CD14-positive monocyte (primary cell): ENCODE results near the gene VIPR1. TPM values are rescaled to one million over a fixed set of nuclear protein-coding genes. Genes with fewer than 3 reads are reported as not detected.
A peak's percentile ranks its signal among the peaks of the same experiment; 100 is the strongest.

ENCODE experiments used
- DNase-seq, 3 donors: peaks; one replicate each; pipeline ENCODE4 v3.0.0-alpha.2; 2011 to 2022
- H2AFZ ChIP-seq: 2 replicates; pipeline ENCODE4 v1.6.0; 2012; ENCODE audit warnings: mild to moderate bottlenecking, low read depth, low read length, inconsistent platforms; ENCODE audit not compliant: insufficient read depth, poor library complexity, severe bottlenecking
- H3K27ac ChIP-seq, 2 donors: 1 replicate in 1 of 2; 2 replicates in 1 of 2; pipeline ENCODE4 v1.5.1; 2012 to 2013; ENCODE audit warnings: low read length in 2 of 2, control low read depth in 1 of 2, inconsistent platforms in 1 of 2, low read depth in 1 of 2, mild to moderate bottlenecking in 1 of 2
- H3K27me3 ChIP-seq, 2 donors: one replicate each; pipeline versions ENCODE4 v1.6.0 to v1.6.1; 2011 to 2013; ENCODE audit warnings: low read length in 2 of 2; ENCODE audit not compliant: control insufficient read depth in 2 of 2, insufficient read depth in 2 of 2
- H3K36me3 ChIP-seq, 2 donors: replicated peaks in 1 of 2; 1 replicate in 1 of 2; 2 replicates in 1 of 2; pipeline versions ENCODE4 v1.5.1 to v1.6.1; 2012 to 2013; ENCODE audit warnings: low read length in 2 of 2, control low read depth in 1 of 2, inconsistent platforms in 1 of 2, mild to moderate bottlenecking in 1 of 2; ENCODE audit not compliant: insufficient read depth in 2 of 2, control insufficient read depth in 1 of 2
- H3K4me1 ChIP-seq, 2 donors: 1 replicate in 1 of 2; 2 replicates in 1 of 2; pipeline versions ENCODE4 v1.5.1 to v1.6.1; 2012 to 2013; ENCODE audit warnings: low read length in 2 of 2, control low read depth in 1 of 2, inconsistent platforms in 1 of 2, mild to moderate bottlenecking in 1 of 2, moderate library complexity in 1 of 2; ENCODE audit not compliant: insufficient read depth in 2 of 2, control insufficient read depth in 1 of 2
- H3K4me2 ChIP-seq: replicated peaks from 2 replicates; pipeline ENCODE3; 2012; ENCODE audit warnings: low read length, moderate library complexity, mild to moderate bottlenecking; ENCODE audit not compliant: poor library complexity, severe bottlenecking; ENCODE audit errors: extremely low read depth
- H3K4me3 ChIP-seq, 3 experiments: fragments of 200-600 bp in 1 of 3; sonication (generic) in 1 of 3; replicated peaks in 1 of 3; 1 replicate in 2 of 3; 2 replicates in 1 of 3; pipeline ENCODE4 v1.5.1; 2011 to 2013; ENCODE audit warnings: low read length in 3 of 3, mild to moderate bottlenecking in 3 of 3, control low read depth in 2 of 3, low read depth in 2 of 3, inconsistent platforms in 1 of 3, moderate library complexity in 1 of 3
- H3K79me2 ChIP-seq: 2 replicates; pipeline ENCODE4 v1.6.0; 2012; ENCODE audit warnings: mild to moderate bottlenecking, control low read depth, inconsistent platforms, low read length, moderate library complexity; ENCODE audit not compliant: insufficient read depth
- H3K9ac ChIP-seq: 2 replicates; pipeline ENCODE4 v1.6.0; 2017; ENCODE audit warnings: low read length, mild to moderate bottlenecking; ENCODE audit not compliant: insufficient read depth, poor library complexity, severe bottlenecking
- H3K9me3 ChIP-seq, 2 donors: replicated peaks in 1 of 2; 1 replicate in 1 of 2; 2 replicates in 1 of 2; pipeline versions ENCODE4 v1.5.1 to v1.6.1; 2012 to 2013; ENCODE audit warnings: low read length in 2 of 2, control low read depth in 1 of 2; ENCODE audit not compliant: control insufficient read depth in 1 of 2, insufficient read depth in 1 of 2
- H4K20me1 ChIP-seq: 2 replicates; pipeline ENCODE4 v1.6.0; 2012; ENCODE audit warnings: mild to moderate bottlenecking, low read length, control low read depth, moderate library complexity; ENCODE audit not compliant: insufficient read depth
- H3K27ac Mint-ChIP-seq, 7 donors: one replicate each; pipeline ENCODE4 v1.8.0; 2020; ENCODE audit warnings: mild to moderate bottlenecking in 7 of 7, mixed read lengths in 7 of 7, moderate library complexity in 6 of 7, inconsistent platforms in 2 of 7
- H3K27me3 Mint-ChIP-seq, 3 donors: one replicate each; pipeline ENCODE4 v1.8.0; 2021 to 2022; ENCODE audit warnings: low read depth in 3 of 3, mild to moderate bottlenecking in 3 of 3, mixed read lengths in 3 of 3, moderate library complexity in 3 of 3, inconsistent platforms in 1 of 3
- H3K36me3 Mint-ChIP-seq, 2 donors: one replicate each; pipeline ENCODE4 v1.8.0; 2020; ENCODE audit warnings: mixed read lengths in 2 of 2, inconsistent platforms in 1 of 2, mild to moderate bottlenecking in 1 of 2
- H3K4me1 Mint-ChIP-seq: one replicate; pipeline ENCODE4 v1.8.0; 2020; ENCODE audit warnings: mild to moderate bottlenecking, mixed read lengths
- H3K4me3 Mint-ChIP-seq, 2 donors: one replicate each; pipeline ENCODE4 v1.8.0; 2020; ENCODE audit warnings: mild to moderate bottlenecking in 2 of 2, mixed read lengths in 2 of 2, moderate library complexity in 1 of 2
- H3K9me3 Mint-ChIP-seq, 7 donors: one replicate each; pipeline ENCODE4 v1.8.0; 2020 to 2022; ENCODE audit warnings: mixed read lengths in 7 of 7, mild to moderate bottlenecking in 6 of 7, moderate library complexity in 6 of 7, inconsistent platforms in 2 of 7
- WGBS: methylation state at CpG from one replicate; pipeline ENCODE4 v1.1.5; 2013; ENCODE audit warnings: missing lambda C conversion rate; ENCODE audit not compliant: insufficient coverage; 5-methylcytosine and 5-hydroxymethylcytosine counted together
- intact Hi-C, 2 donors: fragments of 100-400 bp; cut with micrococcal nuclease; formaldehyde crosslinking; loops; one replicate each; pipeline versions ENCODE4 v1.15.0 to v1.15.1; 2023
- polyA plus RNA-seq, 3 donors: library from polyadenylated mRNA; depleted of rRNA in 1 of 3; unstranded in 2 of 3; stranded (reverse) in 1 of 3; fragments of 300-500 nt in 2 of 3; fragments of >200 nt in 1 of 3; fragmentation: Illumina TruSeq in 2 of 3; gene quantifications; 1 replicate in 2 of 3; 2 replicates in 1 of 3; pipeline ENCODE4 v1.2.3, GENCODE V29; 2012 to 2021
- TF ChIP-seq, protein P1 (sequence below): fragments of 200-600 bp; IDR thresholded peaks from one replicate; pipeline ENCODE4 v1.8.0; 2022; ENCODE audit warnings: antibody characterized with exemption, mild to moderate bottlenecking

Gene VIPR1
- polyA plus RNA-seq, 3 donors, result 15.5 to 80.9 (median 16.0) TPM

- no peaks in the 10 kb centered on the region for H4K20me1 ChIP-seq
- Mint-ChIP-seq H3K9me3 (no peaks in the 10 kb centered on the region), H3K4me1 (peaks cover 16% of the 10 kb centered on the region), H3K4me3 (no peak overlapping the region), H3K27ac (no peak overlapping the region), H3K36me3 (no peaks in the 10 kb centered on the region), H3K27me3 (peaks cover 8 to 21% (median 18%) of the 10 kb centered on the region in 3 donors)
- H3K4me1 ChIP-seq, result peaks cover 18% of the 10 kb centered on the region in 2 donors
- TF ChIP-seq, protein P1, sequence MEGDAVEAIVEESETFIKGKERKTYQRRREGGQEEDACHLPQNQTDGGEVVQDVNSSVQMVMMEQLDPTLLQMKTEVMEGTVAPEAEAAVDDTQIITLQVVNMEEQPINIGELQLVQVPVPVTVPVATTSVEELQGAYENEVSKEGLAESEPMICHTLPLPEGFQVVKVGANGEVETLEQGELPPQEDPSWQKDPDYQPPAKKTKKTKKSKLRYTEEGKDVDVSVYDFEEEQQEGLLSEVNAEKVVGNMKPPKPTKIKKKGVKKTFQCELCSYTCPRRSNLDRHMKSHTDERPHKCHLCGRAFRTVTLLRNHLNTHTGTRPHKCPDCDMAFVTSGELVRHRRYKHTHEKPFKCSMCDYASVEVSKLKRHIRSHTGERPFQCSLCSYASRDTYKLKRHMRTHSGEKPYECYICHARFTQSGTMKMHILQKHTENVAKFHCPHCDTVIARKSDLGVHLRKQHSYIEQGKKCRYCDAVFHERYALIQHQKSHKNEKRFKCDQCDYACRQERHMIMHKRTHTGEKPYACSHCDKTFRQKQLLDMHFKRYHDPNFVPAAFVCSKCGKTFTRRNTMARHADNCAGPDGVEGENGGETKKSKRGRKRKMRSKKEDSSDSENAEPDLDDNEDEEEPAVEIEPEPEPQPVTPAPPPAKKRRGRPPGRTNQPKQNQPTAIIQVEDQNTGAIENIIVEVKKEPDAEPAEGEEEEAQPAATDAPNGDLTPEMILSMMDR, result no peak
- no peak overlapping the region for H3K4me2 ChIP-seq
- intact Hi-C loops, result no loop called here
- no peak overlapping the region for H3K27ac ChIP-seq
- H3K4me3 ChIP-seq, result no peak overlapping the region
- H2AFZ ChIP-seq, result no peak overlapping the region
- H3K79me2 ChIP-seq, result no peaks in the 10 kb centered on the region
- H3K9me3 ChIP-seq, result no peaks in the 10 kb centered on the region
- no peaks in the 10 kb centered on the region for H3K36me3 ChIP-seq
- no peak overlapping the region for H3K9ac ChIP-seq
- H3K27me3 ChIP-seq, result no peaks in the 10 kb centered on the region
- WGBS, result 71% methylated on average over 1 of the region's 2 CpGs
- no peak for DNase-seq
Observed at GRCh38 chr3:42472555-42472954, 29.9 kb upstream of the VIPR1 start.

DNA sequence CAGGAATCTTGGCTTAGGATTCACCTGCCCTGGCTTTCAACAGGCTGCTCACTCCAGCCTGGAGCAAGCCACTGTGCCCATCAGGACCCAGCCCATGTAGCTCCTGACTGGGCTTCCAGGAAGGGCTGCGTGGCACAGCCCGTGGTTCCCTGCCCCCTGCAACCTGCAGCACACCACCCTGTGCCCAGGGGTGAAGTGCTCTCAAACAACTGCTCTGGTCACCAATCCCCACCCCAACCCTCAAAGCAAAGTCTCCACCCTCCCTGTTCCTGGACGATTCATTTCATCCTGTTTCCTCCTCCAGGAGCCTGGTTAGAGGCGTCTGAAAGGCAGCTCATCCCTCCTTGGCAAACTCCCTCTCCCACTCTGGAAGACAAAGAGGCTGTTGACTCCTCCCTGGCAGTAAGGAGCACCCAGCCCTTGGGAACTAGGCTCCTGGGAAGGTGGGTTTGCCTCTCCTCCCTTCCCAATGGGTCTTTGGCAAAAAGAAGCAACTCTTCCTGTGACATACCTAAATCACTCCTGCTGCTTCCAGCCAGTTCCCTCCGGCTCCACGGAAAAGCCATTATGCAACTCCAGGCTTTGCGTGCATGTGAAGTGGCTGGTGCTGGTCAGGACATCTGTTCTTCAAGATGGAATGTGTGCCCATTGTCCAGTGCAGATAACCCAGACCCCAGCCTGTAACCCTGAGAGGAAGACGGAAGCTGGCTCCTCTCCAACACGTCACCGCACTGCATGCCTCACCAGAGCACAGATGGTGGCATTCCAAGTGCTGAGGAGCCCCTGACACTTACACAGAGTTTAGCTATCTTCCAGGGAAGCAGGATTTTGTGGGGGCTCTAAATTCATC lies 29.1 kb upstream of the VIPR1 start:
- H3K27ac Mint-ChIP-seq, result peak overlapping the region in 1 of 7 donors; percentile 51
- H3K27me3 Mint-ChIP-seq, result peaks cover 8 to 21% (median 18%) of the 10 kb centered on the region in 3 donors
- Histone ChIP-seq H3K36me3 (no peaks in the 10 kb centered on the region), H3K4me3 (no peak overlapping the region), H3K27me3 (no peaks in the 10 kb centered on the region), H3K9me3 (no peaks in the 10 kb centered on the region), H4K20me1 (no peaks in the 10 kb centered on the region), H3K4me2 (no peak overlapping the region), H2AFZ (no peak overlapping the region), H3K9ac (no peak overlapping the region), H3K79me2 (no peaks in the 10 kb centered on the region), H3K27ac (no peak overlapping the region), H3K4me1 (peaks cover 21 to 23% of the 10 kb centered on the region in 2 donors)
- peak overlapping the region in 1 of 2 donors; percentile 50 for H3K4me3 Mint-ChIP-seq
- intact Hi-C loops, result no loop called here
- DNase-seq, result no peak
- H3K9me3 Mint-ChIP-seq, result no peaks in the 10 kb centered on the region
- H3K36me3 Mint-ChIP-seq, result no peaks in the 10 kb centered on the region
- 71% methylated on average over 10 of the region's 10 CpGs for WGBS
- TF ChIP-seq, protein P1, result no peak
- peaks cover 16% of the 10 kb centered on the region for H3K4me1 Mint-ChIP-seq
